ENCODE data around the gene SLC25A44.

- no peak for TF ChIP-seq CTCF (conservative IDR thresholded peaks at IDR 0.05; ENCODE audit: low read length)
- TF ChIP-seq EZH2phosphoT487 (IDR thresholded peaks at IDR 0.05; ENCODE audit: borderline replicate concordance), result no peak
These were observed 372 bp downstream of the SLC25A44 start for GRCh38 chr1:156194300-156194652.
